ENCODE measurements around the gene RDH11.
"Not testable (repeated sequence)": the region's sequence is repeated elsewhere in the genome, so short reads cannot be mapped to it uniquely, and the experiment has no call there.

Gene RDH11

GRCh38 chr14:67695394-67695949 is at the start of gene RDH11:
TSS of gene RDH11 (minus strand) at chr14:67695764. CDS start at chr14:67695703, 61 bp downstream.
- DNase-seq (ENCODE audit: low read depth in 2 of 2) = peak; percentile 53 to 64

- no peak for DNase-seq (ENCODE audit: low read depth in 2 of 2)
Measured at GRCh38 chr14:67744046-67744445, 48.5 kb upstream of the RDH11 start.

GRCh38 chr14:67738740-67739504 is 43.4 kb upstream of the RDH11 start:
- no peak for DNase-seq (ENCODE audit: low read depth in 2 of 2)

GRCh38 chr14:67736771-67737170 is 41.2 kb upstream of the RDH11 start:
- DNase-seq (ENCODE audit: low read depth in 2 of 2) = no peak

GRCh38 chr14:67735336-67736147 is 40.0 kb upstream of the RDH11 start:
- no peak for DNase-seq (ENCODE audit: low read depth in 2 of 2)

GRCh38 chr14:67734675-67735074 is 39.1 kb upstream of the RDH11 start:
- no peak for DNase-seq (ENCODE audit: low read depth in 2 of 2)

GRCh38 chr14:67733616-67734015 is 38.1 kb upstream of the RDH11 start:
- no peak for DNase-seq (ENCODE audit: low read depth in 2 of 2)

- no peak for DNase-seq (ENCODE audit: low read depth in 2 of 2)
Measured at GRCh38 chr14:67729072-67729885, 33.7 kb upstream of the RDH11 start.

- no peak for DNase-seq (ENCODE audit: low read depth in 2 of 2)
Measured at GRCh38 chr14:67728258-67728657, 32.7 kb upstream of the RDH11 start.

- no peak for DNase-seq (ENCODE audit: low read depth in 2 of 2)
Measured at GRCh38 chr14:67727361-67727760, 31.8 kb upstream of the RDH11 start.

GRCh38 chr14:67725171-67725570 is 29.6 kb upstream of the RDH11 start:
- no peak for DNase-seq (ENCODE audit: low read depth in 2 of 2)

- DNase-seq (ENCODE audit: low read depth in 2 of 2) = no peak
Measured at GRCh38 chr14:67722293-67722692, 26.7 kb upstream of the RDH11 start.

- no peak for DNase-seq (ENCODE audit: low read depth in 2 of 2)
Measured at GRCh38 chr14:67721875-67722274, 26.3 kb upstream of the RDH11 start.

GRCh38 chr14:67719866-67720265 is 24.3 kb upstream of the RDH11 start:
- DNase-seq (ENCODE audit: low read depth in 2 of 2) = no peak

- not testable (repeated sequence) for DNase-seq (ENCODE audit: low read depth in 2 of 2)
Measured at GRCh38 chr14:67719385-67719784, 23.8 kb upstream of the RDH11 start.

GRCh38 chr14:67718265-67718664 is 22.7 kb upstream of the RDH11 start:
- DNase-seq (ENCODE audit: low read depth in 2 of 2) = no peak

GRCh38 chr14:67717048-67717447 is 21.5 kb upstream of the RDH11 start:
- DNase-seq (ENCODE audit: low read depth in 2 of 2) = no peak

GRCh38 chr14:67710209-67710608 is 14.6 kb upstream of the RDH11 start:
- DNase-seq (ENCODE audit: low read depth in 2 of 2) = no peak

- not testable (repeated sequence) for DNase-seq (ENCODE audit: low read depth in 2 of 2)
Measured at GRCh38 chr14:67709796-67710195, 14.2 kb upstream of the RDH11 start.

GRCh38 chr14:67709346-67709745 is 13.8 kb upstream of the RDH11 start:
- DNase-seq (ENCODE audit: low read depth in 2 of 2) = not testable (repeated sequence)

GRCh38 chr14:67705211-67705610 is 9.6 kb upstream of the RDH11 start:
- DNase-seq (ENCODE audit: low read depth in 2 of 2) = no peak
